HG03378 (cell line): ENCODE data around the gene F11.
"Not testable (repeated sequence)": the region's sequence is repeated elsewhere in the genome, so short reads cannot be mapped to it uniquely, and the experiment has no call there.

Experiments used
- ATAC-seq: cut with Tn5 transposase; IDR thresholded peaks from one replicate; pipeline ENCODE4 v1.9.1; 2021; ENCODE audit warnings: mild to moderate bottlenecking, moderate library complexity; ENCODE audit not compliant: unreplicated experiment

Gene F11

DNA sequence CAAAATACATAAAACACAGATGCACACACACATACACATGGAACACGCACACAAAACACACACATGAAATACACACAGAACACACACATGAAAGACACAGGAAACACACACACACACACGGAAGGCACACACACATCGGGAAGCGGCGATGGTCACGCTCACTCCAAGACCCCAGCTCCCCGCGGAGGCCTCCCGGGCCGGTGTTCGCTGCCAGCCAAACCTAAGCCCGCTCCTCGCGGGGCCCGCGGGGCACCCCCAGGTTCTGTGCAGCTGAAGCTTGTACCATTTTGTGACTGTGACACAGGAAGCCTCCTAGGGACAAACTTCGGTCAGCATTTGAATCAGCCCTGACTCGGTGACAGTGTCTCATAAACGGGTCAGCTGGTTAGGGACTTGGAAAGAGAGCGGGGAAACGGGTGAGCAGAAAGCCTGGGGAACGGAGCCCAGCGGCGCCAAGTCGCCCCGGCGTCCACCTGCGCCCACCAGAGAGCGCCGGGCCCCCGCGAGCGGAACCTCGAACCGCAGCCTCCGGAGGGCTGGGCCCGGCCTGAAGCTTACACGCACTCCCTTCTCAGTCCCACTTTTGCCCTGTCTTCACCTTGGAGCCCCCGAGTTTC lies 32.1 kb downstream of the F11 start:
- ATAC-seq, result no peak

DNA sequence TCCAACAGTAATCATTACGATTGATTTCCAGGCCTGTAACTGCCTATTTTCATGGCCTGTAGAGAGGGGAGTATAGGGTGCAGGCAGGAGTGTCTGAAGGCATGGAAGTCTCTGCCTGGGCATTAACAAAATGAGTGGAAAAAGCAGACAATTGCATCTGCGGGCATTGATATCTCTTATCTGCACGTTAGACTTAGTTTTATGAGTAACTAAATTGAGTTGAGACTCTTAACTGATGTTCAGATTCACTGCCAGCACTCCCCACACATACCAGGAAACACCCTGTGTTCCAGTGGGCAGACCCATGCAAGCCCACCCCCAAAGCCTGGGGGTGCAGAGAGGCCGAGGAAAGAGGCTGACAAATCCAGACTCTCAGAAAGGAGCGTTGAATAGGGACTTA lies 33.3 kb downstream of the F11 start:
- ATAC-seq, result no peak

DNA sequence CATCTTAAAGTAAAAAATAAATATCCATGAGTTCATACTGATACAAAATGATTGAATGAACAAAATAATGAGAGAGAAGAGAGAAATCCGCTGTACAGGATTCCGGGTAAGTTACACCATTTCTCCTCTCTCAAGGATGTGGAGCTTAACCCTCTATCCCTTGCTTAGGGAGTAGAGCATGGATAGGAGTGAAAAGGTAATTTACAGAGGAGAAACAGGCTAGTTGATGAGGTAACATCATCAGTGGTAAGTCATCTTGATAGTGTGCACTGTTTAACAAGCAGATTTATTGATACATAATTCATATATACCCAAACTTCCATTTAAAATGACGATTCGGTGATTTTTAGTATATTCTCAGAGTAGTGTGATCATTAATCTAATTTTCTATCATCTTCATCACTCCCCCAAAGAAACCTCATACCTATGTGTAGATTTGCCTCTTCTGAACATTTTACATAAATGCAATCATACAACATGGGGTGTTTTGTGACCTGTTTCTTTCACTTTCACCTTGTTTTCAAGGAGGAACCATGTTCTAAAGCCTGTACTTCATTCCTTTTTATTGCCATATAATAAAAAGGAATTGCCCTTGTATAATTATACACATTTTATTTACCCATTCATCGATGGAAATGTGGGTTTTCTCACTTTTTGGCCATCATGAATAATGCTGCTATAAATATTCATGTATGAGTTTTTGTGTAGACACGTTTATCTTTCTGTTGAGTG lies 34.8 kb downstream of the F11 start:
- ATAC-seq, result no peak

DNA sequence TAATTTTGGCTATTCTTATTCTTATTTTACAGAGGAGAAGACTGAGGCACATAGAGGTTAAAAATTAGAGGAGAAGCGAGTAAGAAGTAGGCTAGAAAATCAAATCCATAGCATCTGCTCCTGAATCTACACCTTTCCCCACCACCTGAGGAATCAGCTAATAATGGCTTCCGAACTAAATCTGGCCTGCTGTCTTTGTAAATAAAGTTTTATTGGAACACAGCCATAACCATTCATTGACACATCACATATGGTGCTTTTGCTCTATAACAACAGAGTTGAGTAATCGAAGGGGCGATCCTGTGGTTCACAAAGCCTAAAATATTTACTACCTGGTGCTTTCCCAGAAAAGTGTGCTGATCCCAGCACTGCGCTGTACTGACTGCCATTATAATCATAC lies 38.2 kb downstream of the F11 start:
- ATAC-seq, result no peak

DNA sequence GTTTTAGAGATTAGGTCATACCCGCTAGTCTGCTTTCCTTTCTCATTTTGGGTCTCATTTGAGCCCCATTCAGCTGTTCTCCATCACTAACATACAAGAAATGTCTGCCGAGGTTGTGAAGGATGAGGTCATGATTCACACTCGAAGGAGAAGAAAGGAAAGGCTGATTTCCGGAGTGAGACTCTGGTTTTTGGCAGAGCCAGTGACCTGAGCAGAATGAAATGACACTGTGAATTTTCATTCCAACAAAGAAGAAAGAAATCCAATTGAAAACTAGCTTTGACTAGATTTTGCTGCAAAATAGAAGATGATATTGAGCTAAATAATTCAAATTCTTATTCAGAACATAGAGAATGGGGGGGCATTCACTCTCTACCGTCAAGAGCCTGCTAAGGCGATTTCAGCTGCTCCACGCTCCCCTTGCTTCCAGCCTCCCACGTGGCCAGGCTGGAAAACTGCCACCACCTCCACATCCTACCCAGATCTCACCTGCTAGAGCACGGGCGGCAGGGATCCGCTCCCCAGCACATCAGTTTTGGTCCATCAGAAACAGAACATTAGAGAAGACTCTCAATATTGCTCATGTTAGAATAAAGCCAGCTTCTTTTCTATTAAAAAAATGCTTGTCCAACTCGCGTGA lies 39.0 kb downstream of the F11 start:
- ATAC-seq, result no peak

DNA sequence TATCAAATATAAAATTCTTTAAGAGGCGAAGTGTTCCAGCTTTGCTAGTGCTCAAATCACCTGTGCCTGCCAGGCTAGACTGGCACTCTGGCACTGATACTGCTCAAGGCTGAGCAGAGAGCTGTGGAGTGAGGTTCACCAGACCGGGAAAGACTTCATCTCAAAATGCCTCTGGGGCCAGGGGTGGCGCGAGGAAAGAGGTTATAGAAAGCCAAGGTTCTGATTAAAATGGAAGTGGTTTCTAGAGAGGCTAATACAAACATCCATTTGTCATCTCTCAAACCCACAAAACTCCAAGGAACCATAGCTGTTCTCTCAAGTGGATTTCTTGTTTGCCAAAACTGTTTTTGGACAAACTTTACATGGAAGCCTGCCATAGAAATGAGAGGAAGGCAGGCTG lies 41.5 kb downstream of the F11 start:
- ATAC-seq, result no peak

DNA sequence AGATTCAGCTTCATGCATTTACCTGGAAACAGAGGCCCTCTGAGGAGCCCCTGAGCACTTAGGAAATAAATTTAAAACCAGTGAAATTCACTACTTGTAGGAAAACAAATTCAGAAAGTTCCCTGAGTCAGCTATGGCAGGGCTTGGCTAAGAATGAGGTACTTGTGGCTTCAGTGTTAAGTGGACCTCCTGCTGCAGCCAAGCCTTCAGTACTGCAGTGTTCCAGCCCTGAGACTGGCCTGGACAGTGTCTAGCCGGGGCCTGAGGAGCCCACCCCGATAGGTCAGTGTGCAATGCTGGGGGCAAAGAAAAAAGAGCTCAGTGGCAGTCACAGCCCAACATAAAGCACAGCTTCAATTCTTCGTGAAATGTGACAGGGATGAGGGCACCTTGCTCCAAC lies 41.9 kb downstream of the F11 start:
- no peak for ATAC-seq

DNA sequence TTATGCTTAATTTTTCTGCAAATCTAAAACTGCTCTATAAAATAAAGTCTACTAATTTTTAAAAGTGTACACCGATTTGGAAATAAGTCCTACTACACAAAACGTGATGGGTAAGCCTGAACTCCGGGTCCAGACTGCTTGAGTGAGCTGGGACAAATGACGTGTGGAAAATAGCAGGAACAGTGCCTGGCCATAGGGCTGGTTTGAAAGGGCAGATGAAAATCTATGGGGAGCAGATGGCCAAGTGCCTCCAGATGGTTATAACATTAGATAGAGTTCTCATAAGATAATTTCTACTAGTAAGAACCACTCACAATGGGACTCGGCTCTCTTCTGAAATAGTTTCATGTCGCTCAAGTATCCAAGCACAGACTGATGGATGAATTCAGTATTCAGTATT lies 52.5 kb downstream of the F11 start:
- no peak for ATAC-seq

DNA sequence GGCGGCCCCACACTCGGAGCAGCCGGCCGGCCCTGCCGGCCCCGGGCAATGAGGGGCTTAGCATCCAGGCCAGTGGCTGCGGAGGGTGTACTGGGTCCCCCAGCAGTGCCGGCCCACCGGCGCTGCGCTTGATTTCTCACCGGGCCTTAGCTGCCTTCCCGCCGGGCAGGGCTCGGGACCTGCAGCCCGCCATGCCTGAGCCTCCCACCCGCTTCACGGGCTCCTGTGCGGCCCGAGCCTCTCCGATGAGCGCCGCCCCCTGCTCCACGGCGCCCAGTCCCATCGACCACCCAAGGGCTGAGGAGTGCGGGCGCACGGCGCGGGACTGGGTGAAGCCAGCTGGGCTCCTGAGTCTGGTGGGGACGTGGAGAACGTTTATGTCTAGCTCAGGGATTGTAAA lies 58.7 kb downstream of the F11 start:
- ATAC-seq, result not testable (repeated sequence)

DNA sequence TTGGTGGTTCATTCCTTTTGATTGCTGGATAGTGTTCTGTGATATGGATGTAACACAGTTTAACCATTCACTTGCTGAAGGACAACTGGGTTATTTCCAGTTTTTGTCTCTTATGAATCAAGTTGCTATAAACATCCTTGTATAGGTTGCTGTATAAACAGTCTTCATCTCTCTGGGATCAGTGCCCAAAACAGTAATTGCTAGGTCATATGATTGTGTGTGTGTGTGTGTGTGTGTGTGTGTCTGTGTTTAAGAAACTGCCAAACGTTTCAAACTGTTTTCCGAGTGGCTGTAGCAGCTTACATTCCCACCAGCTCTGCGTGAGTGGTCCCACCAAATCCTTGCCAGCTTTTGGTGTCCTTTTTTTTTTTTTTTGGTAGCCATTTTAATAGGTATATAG lies 60.4 kb downstream of the F11 start:
- no peak for ATAC-seq

DNA sequence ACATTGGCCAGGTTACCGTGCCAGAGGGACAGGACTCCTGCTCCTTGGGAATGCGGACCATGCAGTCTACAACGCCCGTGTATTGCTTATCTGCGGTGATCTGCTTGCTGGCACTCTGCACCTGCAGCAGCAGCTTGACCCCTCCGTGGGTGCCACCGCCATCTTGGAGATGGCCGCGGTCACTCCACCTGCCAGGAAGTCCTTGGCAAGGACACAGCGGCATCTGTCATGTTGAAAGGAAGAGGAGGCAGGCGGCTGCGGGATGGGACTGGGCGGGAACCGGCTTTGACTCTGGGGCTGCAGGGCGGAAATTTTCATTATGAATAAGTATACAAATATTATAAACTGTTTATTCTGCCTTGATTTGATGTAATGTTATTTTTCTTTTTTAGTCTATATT lies 63.4 kb downstream of the F11 start:
- ATAC-seq, result no peak

DNA sequence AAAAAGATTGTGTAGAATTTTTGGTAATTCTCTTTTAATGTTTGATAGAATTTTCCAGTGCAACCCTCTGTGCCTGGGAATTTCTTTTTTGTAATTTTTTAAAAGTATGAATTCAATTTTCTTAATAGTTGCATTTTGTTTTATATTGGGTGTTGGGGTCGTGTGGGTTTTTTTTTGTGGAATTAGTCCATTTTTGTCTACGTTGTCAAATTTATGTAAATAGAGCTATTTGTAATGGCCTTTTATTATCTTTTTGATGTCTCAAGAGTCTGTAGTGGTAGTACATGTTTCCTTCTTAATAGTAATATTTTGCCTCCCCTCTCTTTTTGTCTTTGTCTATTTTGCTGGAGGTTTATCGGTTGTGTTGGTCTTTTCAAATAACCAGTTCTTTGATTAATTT lies 64.4 kb downstream of the F11 start:
- ATAC-seq, result no peak

DNA sequence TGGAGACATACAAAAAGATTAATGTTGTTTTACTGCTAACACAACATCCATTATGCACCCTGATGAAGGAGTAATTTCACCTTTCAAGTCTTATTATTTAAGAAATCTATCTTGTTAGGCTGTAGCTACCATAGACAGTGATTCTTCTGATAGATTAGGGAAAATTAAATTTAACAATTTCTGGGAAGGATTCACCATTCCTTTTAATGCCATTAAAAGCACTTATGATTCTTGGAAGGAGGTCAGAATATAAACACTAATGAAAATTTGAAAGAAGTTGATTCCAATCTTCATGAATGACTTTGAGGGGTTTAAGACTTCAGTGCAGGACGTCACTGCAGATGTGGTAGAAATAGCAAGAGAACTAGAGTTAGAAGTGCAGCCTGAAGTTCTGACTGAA lies 69.8 kb downstream of the F11 start:
- ATAC-seq, result no peak
